H9 (cell line): ENCODE measurements around the gene CCDC81. TPM values are rescaled to one million over a fixed set of nuclear protein-coding genes. Genes with fewer than 3 reads are reported as not detected.

ENCODE experiments used
- DNase-seq: peaks from one replicate; pipeline ENCODE4 v3.0.0-alpha.2; 2017
- H2AFZ ChIP-seq: one replicate; pipeline ENCODE4 v1.6.1; 2013; ENCODE audit warnings: mild to moderate bottlenecking, low read length, control low read depth, moderate library complexity
- H2AK5ac ChIP-seq: 2 replicates; pipeline ENCODE4 v1.6.1; 2013; ENCODE audit warnings: low read length, control low read depth, mixed read lengths; ENCODE audit not compliant: insufficient read length
- H2BK120ac ChIP-seq: one replicate; pipeline ENCODE4 v1.6.1; 2013; ENCODE audit warnings: low read depth, mild to moderate bottlenecking, low read length, control low read depth, inconsistent platforms; ENCODE audit not compliant: poor library complexity, severe bottlenecking
- H2BK12ac ChIP-seq: 2 replicates; pipeline ENCODE4 v1.6.1; 2013; ENCODE audit warnings: low read length, control low read depth, mixed read lengths, low read depth; ENCODE audit not compliant: insufficient read length
- H2BK15ac ChIP-seq: 2 replicates; pipeline ENCODE4 v1.6.1; 2013; ENCODE audit warnings: low read depth, low read length, control low read depth
- H2BK20ac ChIP-seq: one replicate; pipeline ENCODE4 v1.6.1; 2013; ENCODE audit warnings: low read depth, mild to moderate bottlenecking, low read length, control low read depth, inconsistent platforms; ENCODE audit not compliant: poor library complexity, severe bottlenecking
- H2BK5ac ChIP-seq: 2 replicates; pipeline ENCODE4 v1.6.1; 2013; ENCODE audit warnings: low read length, control low read depth, mixed read lengths; ENCODE audit not compliant: insufficient read length
- H3K14ac ChIP-seq: 2 replicates; pipeline ENCODE4 v1.6.1; 2013; ENCODE audit warnings: low read length, control low read depth; ENCODE audit not compliant: insufficient read depth
- H3K18ac ChIP-seq: 2 replicates; pipeline ENCODE4 v1.6.1; 2013; ENCODE audit warnings: low read depth, mild to moderate bottlenecking, mixed read lengths, low read length, control low read depth; ENCODE audit not compliant: insufficient read length
- H3K23ac ChIP-seq: 2 replicates; pipeline ENCODE4 v1.6.1; 2013; ENCODE audit warnings: low read length, control low read depth, mixed read lengths, low read depth; ENCODE audit not compliant: insufficient read length
- H3K23me2 ChIP-seq: 2 replicates; pipeline ENCODE4 v1.6.1; 2013; ENCODE audit warnings: low read depth, mild to moderate bottlenecking, mixed read lengths, low read length, control low read depth; ENCODE audit not compliant: insufficient read length, poor library complexity, severe bottlenecking
- H3K27ac ChIP-seq: 2 replicates; pipeline ENCODE4 v1.5.1; 2013; ENCODE audit warnings: low read length, control low read depth, mixed read lengths, low read depth; ENCODE audit not compliant: insufficient read length
- H3K27me3 ChIP-seq: 2 replicates; pipeline ENCODE4 v1.6.1; 2013; ENCODE audit warnings: low read length, control low read depth, inconsistent platforms; ENCODE audit not compliant: insufficient read depth
- H3K4ac ChIP-seq: 2 replicates; pipeline ENCODE4 v1.6.1; 2013; ENCODE audit warnings: low read depth, mild to moderate bottlenecking, control low read depth, inconsistent platforms, low read length, moderate library complexity
- H3K4me1 ChIP-seq: 2 replicates; pipeline ENCODE4 v1.6.1; 2013; ENCODE audit warnings: low read length, control low read depth, inconsistent platforms; ENCODE audit not compliant: insufficient read depth
- H3K4me2 ChIP-seq: 2 replicates; pipeline ENCODE4 v1.6.1; 2013; ENCODE audit warnings: low read length, control low read depth, mixed read lengths; ENCODE audit not compliant: insufficient read length, insufficient read depth
- H3K56ac ChIP-seq: 2 replicates; pipeline ENCODE4 v1.6.1; 2013; ENCODE audit warnings: low read depth, mild to moderate bottlenecking, mixed read lengths, low read length, control low read depth; ENCODE audit not compliant: insufficient read length
- H3K79me1 ChIP-seq: 2 replicates; pipeline ENCODE4 v1.6.1; 2013; ENCODE audit warnings: low read depth, mild to moderate bottlenecking, moderate library complexity, low read length, control low read depth, inconsistent platforms; ENCODE audit not compliant: insufficient read depth, poor library complexity, severe bottlenecking
- H3K79me2 ChIP-seq: 2 replicates; pipeline ENCODE4 v1.6.1; 2013; ENCODE audit warnings: low read length, control low read depth, inconsistent platforms; ENCODE audit not compliant: insufficient read depth
- H3K9ac ChIP-seq: 2 replicates; pipeline ENCODE4 v1.6.1; 2013; ENCODE audit warnings: low read length, control low read depth, mixed read lengths; ENCODE audit not compliant: insufficient read length; ENCODE audit errors: extremely low read depth
- H3K9me3 ChIP-seq: one replicate; pipeline ENCODE4 v1.6.1; 2013; ENCODE audit warnings: low read depth, low read length, inconsistent platforms; ENCODE audit not compliant: control insufficient read depth
- H3T11ph ChIP-seq: one replicate; pipeline ENCODE4 v1.6.1; 2013; ENCODE audit warnings: mild to moderate bottlenecking, low read length, control low read depth, inconsistent platforms
- H4K20me1 ChIP-seq: one replicate; pipeline ENCODE4 v1.6.1; 2013; ENCODE audit not compliant: control insufficient read depth, insufficient read length, insufficient read depth
- H4K5ac ChIP-seq: 2 replicates; pipeline ENCODE4 v1.6.1; 2013; ENCODE audit warnings: low read depth, mild to moderate bottlenecking, mixed read lengths, low read length, control low read depth; ENCODE audit not compliant: insufficient read length
- H4K8ac ChIP-seq: replicated peaks from 2 replicates; pipeline ENCODE4 v1.6.1; 2013; ENCODE audit warnings: low read length, control low read depth, mixed read lengths, low read depth; ENCODE audit not compliant: insufficient read length
- H4K91ac ChIP-seq: 2 replicates; pipeline ENCODE4 v1.6.1; 2013; ENCODE audit warnings: low read depth, mild to moderate bottlenecking, moderate library complexity, mixed read lengths, low read length, control low read depth; ENCODE audit not compliant: insufficient read length
- H3K27ac Mint-ChIP-seq, 3 experiments: 2 replicates in 2 of 3; 3 replicates in 1 of 3; pipeline ENCODE4 v1.8.0; 2020 to 2021; ENCODE audit warnings: mixed read lengths in 3 of 3, mild to moderate bottlenecking in 1 of 3, moderate library complexity in 1 of 3
- H3K27me3 Mint-ChIP-seq: 2 replicates; pipeline ENCODE4 v1.8.0; 2021; ENCODE audit warnings: low read depth, mild to moderate bottlenecking, moderate library complexity, mixed read lengths
- H3K36me3 Mint-ChIP-seq, 3 experiments: 2 replicates in 2 of 3; 3 replicates in 1 of 3; pipeline ENCODE4 v1.8.0; 2020 to 2021; ENCODE audit warnings: low read depth in 3 of 3, mixed read lengths in 3 of 3; ENCODE audit not compliant: insufficient read depth in 1 of 3
- H3K4me1 Mint-ChIP-seq, 2 experiments: 2 replicates each; pipeline ENCODE4 v1.8.0; 2020; ENCODE audit warnings: mixed read lengths in 2 of 2
- H3K4me3 Mint-ChIP-seq, 2 experiments: 2 replicates in 1 of 2; 3 replicates in 1 of 2; pipeline ENCODE4 v1.8.0; 2020 to 2021; ENCODE audit warnings: mild to moderate bottlenecking in 2 of 2, mixed read lengths in 2 of 2, moderate library complexity in 1 of 2
- H3K9me3 Mint-ChIP-seq, 2 experiments: 2 replicates in 1 of 2; 3 replicates in 1 of 2; pipeline ENCODE4 v1.8.0; 2020; ENCODE audit warnings: mild to moderate bottlenecking in 2 of 2, mixed read lengths in 2 of 2, moderate library complexity in 1 of 2
- WGBS: extraction: QIAGEN DNeasy Blood & Tissue Kit; methylation state at CpG from one replicate; pipeline ENCODE4 v1.1.7; 2013; ENCODE audit warnings: missing lambda C conversion rate, low lambda C conversion rate, mixed read lengths; ENCODE audit not compliant: insufficient read length; ENCODE audit errors: extremely low coverage; 5-methylcytosine and 5-hydroxymethylcytosine counted together
- total RNA-seq: library from RNA; stranded (reverse); gene quantifications from 2 replicates; pipeline ENCODE4 v1.2.1, GENCODE V29; 2021
- TF ChIP-seq, protein P1 (sequence below): fragments of 200-600 bp; sonication (generic); conservative IDR thresholded peaks from 3 replicates; pipeline ENCODE4 v1.8.0; 2021; ENCODE audit warnings: antibody characterized with exemption, mild to moderate bottlenecking

Gene CCDC81
- total RNA-seq, 1 experiment from 2014 or later = 0.52 TPM

- no peak overlapping the region for H4K5ac ChIP-seq
- TF ChIP-seq, protein P1, sequence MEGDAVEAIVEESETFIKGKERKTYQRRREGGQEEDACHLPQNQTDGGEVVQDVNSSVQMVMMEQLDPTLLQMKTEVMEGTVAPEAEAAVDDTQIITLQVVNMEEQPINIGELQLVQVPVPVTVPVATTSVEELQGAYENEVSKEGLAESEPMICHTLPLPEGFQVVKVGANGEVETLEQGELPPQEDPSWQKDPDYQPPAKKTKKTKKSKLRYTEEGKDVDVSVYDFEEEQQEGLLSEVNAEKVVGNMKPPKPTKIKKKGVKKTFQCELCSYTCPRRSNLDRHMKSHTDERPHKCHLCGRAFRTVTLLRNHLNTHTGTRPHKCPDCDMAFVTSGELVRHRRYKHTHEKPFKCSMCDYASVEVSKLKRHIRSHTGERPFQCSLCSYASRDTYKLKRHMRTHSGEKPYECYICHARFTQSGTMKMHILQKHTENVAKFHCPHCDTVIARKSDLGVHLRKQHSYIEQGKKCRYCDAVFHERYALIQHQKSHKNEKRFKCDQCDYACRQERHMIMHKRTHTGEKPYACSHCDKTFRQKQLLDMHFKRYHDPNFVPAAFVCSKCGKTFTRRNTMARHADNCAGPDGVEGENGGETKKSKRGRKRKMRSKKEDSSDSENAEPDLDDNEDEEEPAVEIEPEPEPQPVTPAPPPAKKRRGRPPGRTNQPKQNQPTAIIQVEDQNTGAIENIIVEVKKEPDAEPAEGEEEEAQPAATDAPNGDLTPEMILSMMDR = peak; percentile 96
- H3K9me3 Mint-ChIP-seq = no peaks in the 10 kb centered on the region
- no peak overlapping the region for H2AFZ ChIP-seq
- no peak overlapping the region for H2AK5ac ChIP-seq
- WGBS = no CpG with 5 or more reads among the region's 9 CpGs
- no peak overlapping the region for H3T11ph ChIP-seq
- H3K27me3 Mint-ChIP-seq = peaks cover 2% of the 10 kb centered on the region; the same call in 1 of the 2 replicates
- H3K23me2 ChIP-seq = no peaks in the 10 kb centered on the region
- H3K23ac ChIP-seq = no peak overlapping the region
- H4K20me1 ChIP-seq = no peaks in the 10 kb centered on the region
- no peak overlapping the region for H3K27ac ChIP-seq
- no peak overlapping the region for H4K91ac ChIP-seq
- no peak overlapping the region for H3K4me3 Mint-ChIP-seq
- no peak overlapping the region for H4K8ac ChIP-seq
- H3K56ac ChIP-seq = no peak overlapping the region
- H2BK20ac ChIP-seq = no peak overlapping the region
- no peak overlapping the region for H3K18ac ChIP-seq
- no peak overlapping the region for H3K9ac ChIP-seq
- peaks cover 13 to 15% of the 10 kb centered on the region in 2 experiments for H3K4me1 Mint-ChIP-seq
- no peak overlapping the region for H2BK5ac ChIP-seq
- no peak overlapping the region for H2BK120ac ChIP-seq
- H2BK12ac ChIP-seq = no peak overlapping the region
- no peak overlapping the region for H3K4me2 ChIP-seq
- no peaks in the 10 kb centered on the region for H3K79me1 ChIP-seq
- no peaks in the 10 kb centered on the region for H3K9me3 ChIP-seq
- no peak overlapping the region for H3K14ac ChIP-seq
- no peaks in the 10 kb centered on the region for H3K36me3 Mint-ChIP-seq
- no peaks in the 10 kb centered on the region for H3K79me2 ChIP-seq
- peak; percentile 87 for DNase-seq
- no peak overlapping the region for H3K4ac ChIP-seq
- no peaks in the 10 kb centered on the region for H3K27me3 ChIP-seq
- H3K4me1 ChIP-seq = no peaks in the 10 kb centered on the region; the same call in 1 of the 2 replicates
- no peak overlapping the region for H2BK15ac ChIP-seq
- H3K27ac Mint-ChIP-seq = peak overlapping the region in 1 of 3 experiments; percentile 41; a peak in 2 of 7 replicates
Measured at GRCh38 chr11:86456075-86456939, 81.6 kb downstream of the CCDC81 start.
